K562 (cell line): ENCODE measurements around the gene RSPH9. TPM values are rescaled to one million over a fixed set of nuclear protein-coding genes. Genes with fewer than 3 reads are reported as not detected.

Source experiments
- ARNT ChIP-seq, 2 experiments: fragments of 450-650 bp; IDR thresholded peaks; 2 replicates each; pipeline ENCODE4 v1.6.1; 2016; ENCODE audit warnings: mild to moderate bottlenecking in 1 of 2
- ATF1 ChIP-seq, 2 experiments: fragments of 450-650 bp in 1 of 2; IDR thresholded peaks; 2 replicates each; pipeline ENCODE4 v1.6.1; 2016; ENCODE audit warnings: missing compliant biosample characterization in 1 of 2, missing genetic modification characterization in 1 of 2
- CAMTA2 ChIP-seq: fragments of 250-450 bp; sonication (Bioruptor Pico); conservative IDR thresholded peaks from 2 replicates; pipeline ENCODE4 v1.5.1; 2022
- CREB3L1 ChIP-seq: fragments of 450-650 bp; IDR thresholded peaks from 2 replicates; pipeline ENCODE4 v1.6.1; 2014; ENCODE audit warnings: low read depth, mild to moderate bottlenecking, moderate library complexity, borderline replicate concordance
- EHMT2 ChIP-seq: fragments of 450-650 bp; IDR thresholded peaks from 2 replicates; pipeline ENCODE4 v1.6.1; 2018; ENCODE audit warnings: antibody characterized with exemption
- FOXK2 ChIP-seq, 2 experiments: fragments of 450-650 bp; IDR thresholded peaks in 1 of 2; conservative IDR thresholded peaks in 1 of 2; 2 replicates each; pipeline ENCODE4 v1.6.1; 2016; ENCODE audit warnings: low read depth in 2 of 2, mild to moderate bottlenecking in 1 of 2
- HCFC1 ChIP-seq: IDR thresholded peaks from 2 replicates; pipeline ENCODE4 v1.6.1; 2012; ENCODE audit warnings: low read depth, low read length, improper control_type of control experiment
- HDAC3 ChIP-seq: fragments of 450-650 bp; IDR thresholded peaks from 2 replicates; pipeline ENCODE4 v1.6.1; 2018; ENCODE audit warnings: borderline replicate concordance, mild to moderate bottlenecking, moderate library complexity; ENCODE audit not compliant: partially characterized antibody
- LCOR ChIP-seq: sonication (generic); formaldehyde crosslinking; IDR thresholded peaks from 2 replicates; pipeline ENCODE4 v1.8.0; 2022; ENCODE audit warnings: mild to moderate bottlenecking, missing genetic modification reagents
- MBD1 ChIP-seq: fragments of 250-450 bp; sonication (Bioruptor Pico); IDR thresholded peaks from 2 replicates; pipeline ENCODE4 v1.8.0; 2022; ENCODE audit warnings: inconsistent platforms
- NFE2 ChIP-seq: IDR thresholded peaks from 2 replicates; pipeline ENCODE4 v1.6.1; 2014; ENCODE audit warnings: antibody characterized with exemption, low read depth
- NFIX ChIP-seq: fragments of 250-450 bp; sonication (Bioruptor Pico); IDR thresholded peaks from 2 replicates; pipeline ENCODE4 v1.4.0; 2020; ENCODE audit warnings: low read depth, mild to moderate bottlenecking, moderate library complexity
- PHF21A ChIP-seq: fragments of 450-650 bp; IDR thresholded peaks from 2 replicates; pipeline ENCODE4 v1.6.1; 2017; ENCODE audit warnings: low read depth, borderline replicate concordance
- POLR2AphosphoS5 ChIP-seq: IDR thresholded peaks from 2 replicates; pipeline ENCODE4 v1.6.1; 2011; ENCODE audit warnings: mild to moderate bottlenecking, low read depth, low read length, moderate library complexity; ENCODE audit not compliant: control insufficient read depth, insufficient read depth
- RFX7 ChIP-seq: fragments of 250-450 bp; sonication (Bioruptor Pico); IDR thresholded peaks from 2 replicates; pipeline ENCODE4 v1.5.1; 2021; ENCODE audit warnings: mild to moderate bottlenecking
- ZBTB2 ChIP-seq: fragments of 450-650 bp; IDR thresholded peaks from 2 replicates; pipeline ENCODE4 v1.6.1; 2016; ENCODE audit warnings: antibody characterized with exemption
- ZNF174 ChIP-seq: fragments of 250-450 bp; sonication (Bioruptor Pico); IDR thresholded peaks from 2 replicates; pipeline ENCODE4 v1.4.0; 2020; ENCODE audit warnings: mild to moderate bottlenecking
- ZNF197 ChIP-seq: fragments of 200-800 bp; sonication (Bioruptor generic); IDR thresholded peaks from 2 replicates; pipeline ENCODE4 v1.6.1; 2016; ENCODE audit warnings: low read depth, missing genetic modification characterization, missing compliant biosample characterization
- ZNF76 ChIP-seq: fragments of 250-450 bp; sonication (Bioruptor Pico); IDR thresholded peaks from 2 replicates; pipeline ENCODE4 v1.4.0; 2020; ENCODE audit warnings: mild to moderate bottlenecking, moderate library complexity, borderline replicate concordance
- polyA plus RNA-seq, 8 experiments: library from polyadenylated mRNA; depleted of rRNA in 4 of 8; stranded (reverse) in 5 of 8; unstranded in 3 of 8; fragments of >200 nt; fragmentation: Nextera tagmentation in 2 of 8; fragmentation: Illumina TruSeq in 1 of 8; extraction: Ambion mirVana in 2 of 8; extraction: Trizol in 1 of 8; gene quantifications; 2 replicates each; pipeline versions ENCODE4 v1.2.1 to v1.2.3, GENCODE V29; 2011 to 2014; ENCODE audit warnings: inconsistent platforms in 1 of 8, missing spikeins in 1 of 8
- total RNA-seq, 7 experiments: library from RNA; depleted of rRNA in 6 of 7; stranded (reverse); fragments of >200 nt in 6 of 7; fragmentation: Illumina TruSeq in 2 of 7; extraction: Trizol in 2 of 7; gene quantifications; 2 replicates each; pipeline versions ENCODE4 v1.2.1 to v1.2.3, GENCODE V29; 2011 to 2021; ENCODE audit warnings: low replicate concordance in 1 of 7
- TF ChIP-seq, protein P1 (sequence below): fragments of 250-450 bp; sonication (Bioruptor Pico); IDR thresholded peaks from 2 replicates; pipeline ENCODE4 v1.4.0; 2020
- TF ChIP-seq, protein P2 (sequence below): fragments of 450-650 bp; formaldehyde crosslinking; IDR thresholded peaks from 2 replicates; pipeline ENCODE4 v1.4.0; 2022; ENCODE audit warnings: mild to moderate bottlenecking, moderate library complexity

RSPH9 gene
- total and polyA plus RNA-seq, 9 of the 15 experiments (the other 6 are each of a cell fraction or from before 2014, with no cell fraction given) = 0.05 to 0.60 (median 0.39) TPM; not detected in 6

- TF ChIP-seq POLR2AphosphoS5 = peak; percentile 41
- TF ChIP-seq, protein P1, sequence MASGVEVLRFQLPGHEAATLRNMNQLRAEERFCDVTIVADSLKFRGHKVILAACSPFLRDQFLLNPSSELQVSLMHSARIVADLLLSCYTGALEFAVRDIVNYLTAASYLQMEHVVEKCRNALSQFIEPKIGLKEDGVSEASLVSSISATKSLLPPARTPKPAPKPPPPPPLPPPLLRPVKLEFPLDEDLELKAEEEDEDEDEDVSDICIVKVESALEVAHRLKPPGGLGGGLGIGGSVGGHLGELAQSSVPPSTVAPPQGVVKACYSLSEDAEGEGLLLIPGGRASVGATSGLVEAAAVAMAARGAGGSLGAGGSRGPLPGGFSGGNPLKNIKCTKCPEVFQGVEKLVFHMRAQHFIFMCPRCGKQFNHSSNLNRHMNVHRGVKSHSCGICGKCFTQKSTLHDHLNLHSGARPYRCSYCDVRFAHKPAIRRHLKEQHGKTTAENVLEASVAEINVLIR (CRISPR knock-in tag) = 0 out of 2 replicates have a peak, but pooled peaks have one; percentile 27
- TF ChIP-seq HDAC3 = no peak
- TF ChIP-seq CAMTA2 = no peak
- TF ChIP-seq NFIX (CRISPR knock-in tag) = no peak
- peak; percentile 92 for TF ChIP-seq MBD1 (CRISPR knock-in tag)
- TF ChIP-seq FOXK2 (conservative IDR thresholded peaks at IDR 0.05 in 1 of 2, IDR thresholded peaks at IDR 0.05 in 1 of 2; ENCODE audit: low read depth in 2 of 2) = peak; percentile 43 to 44; a peak in 2 of 4 replicates
- peak; percentile 51; the same call in 1 of the 2 replicates for TF ChIP-seq CREB3L1
- TF ChIP-seq ZNF76 = no peak
- TF ChIP-seq LCOR (CRISPR knock-in tag) = peak; percentile 67; the same call in 1 of the 2 replicates
- TF ChIP-seq ATF1 (CRISPR knock-in tag; IDR thresholded peaks at IDR 0.05) = no peak
- peak; percentile 25 for TF ChIP-seq ATF1 (tag; IDR thresholded peaks at IDR 0.05)
- TF ChIP-seq PHF21A = no peak
- TF ChIP-seq RFX7 (CRISPR knock-in tag) = no peak
- TF ChIP-seq EHMT2 = peak; percentile 59; the same call in 1 of the 2 replicates
- TF ChIP-seq ZBTB2 = peak; percentile 51; the same call in 1 of the 2 replicates
- 0 out of 4 replicates have a peak, but pooled peaks of 1 of the 2 experiments have one; percentile 68 for TF ChIP-seq ARNT (IDR thresholded peaks at IDR 0.05)
- TF ChIP-seq NFE2 = peak; percentile 79
- TF ChIP-seq ZNF174 (CRISPR knock-in tag) = no peak
- TF ChIP-seq, protein P2, sequence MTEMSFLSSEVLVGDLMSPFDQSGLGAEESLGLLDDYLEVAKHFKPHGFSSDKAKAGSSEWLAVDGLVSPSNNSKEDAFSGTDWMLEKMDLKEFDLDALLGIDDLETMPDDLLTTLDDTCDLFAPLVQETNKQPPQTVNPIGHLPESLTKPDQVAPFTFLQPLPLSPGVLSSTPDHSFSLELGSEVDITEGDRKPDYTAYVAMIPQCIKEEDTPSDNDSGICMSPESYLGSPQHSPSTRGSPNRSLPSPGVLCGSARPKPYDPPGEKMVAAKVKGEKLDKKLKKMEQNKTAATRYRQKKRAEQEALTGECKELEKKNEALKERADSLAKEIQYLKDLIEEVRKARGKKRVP = no peak
- no peak for TF ChIP-seq HCFC1
- no peak for TF ChIP-seq ZNF197 (CRISPR knock-in tag)
Measured at GRCh38 chr6:43639984-43640800, 4.6 kb upstream of the RSPH9 start (continued).
